Measurements from ENCODE around the gene CD207.
"Not testable (repeated sequence)": the region's sequence is repeated elsewhere in the genome, so short reads cannot be mapped to it uniquely, and the experiment has no call there.

CD207 gene

DNA sequence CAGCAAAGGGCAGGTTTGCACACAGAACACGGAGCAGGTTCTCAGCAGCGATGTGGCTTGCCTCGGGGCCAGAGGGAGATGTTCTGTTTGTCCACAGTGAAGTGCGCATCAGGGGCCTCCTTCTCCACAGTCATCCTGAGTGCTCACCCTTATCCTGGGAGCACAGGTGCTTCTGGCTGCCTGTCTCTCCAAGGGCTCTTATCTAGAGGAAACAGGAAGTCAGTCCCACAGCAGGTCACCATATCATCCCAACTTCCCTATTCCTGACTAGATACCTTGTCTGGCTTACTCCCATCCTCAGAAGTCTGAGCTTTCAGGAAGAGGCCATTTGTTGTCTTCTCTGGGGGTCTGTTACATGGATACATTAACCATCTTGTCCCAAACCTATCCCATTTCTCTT lies at the start of gene CD207:
TSS of gene CD207 (minus strand) at position 174 of the 400 bp plus-strand sequence. CDS start at position 134, 40 bp downstream.
- no peaks in the 10 kb centered on the region for H3K27me3 ChIP-seq (ENCODE audit: control insufficient read depth in 5 of 5, insufficient read depth in 4 of 5, low read length in 5 of 5)
- no peak within 1 kb of the TSS for H3K27ac ChIP-seq (ENCODE audit: low read depth, low read length)
- H3K4me1 ChIP-seq (ENCODE audit: control insufficient read depth in 5 of 5, insufficient read depth in 5 of 5, low read length in 5 of 5), result peaks cover 0 to 12% (median 11%) of the 10 kb centered on the region in 5 donors
- no peak within 1 kb of the TSS for H3K9ac ChIP-seq (ENCODE audit: low read length in 5 of 5)
- H3K9me3 ChIP-seq (ENCODE audit: control insufficient read depth in 5 of 5, low read length in 5 of 5), result no peaks in the 10 kb centered on the region
- H3K36me3 ChIP-seq (ENCODE audit: control insufficient read depth in 5 of 5, insufficient read depth in 5 of 5, low read length in 5 of 5), result no peaks in the 10 kb centered on the region
- H3K4me3 ChIP-seq (ENCODE audit: low read depth in 1 of 5, low read length in 5 of 5), result no peak within 1 kb of the TSS

DNA sequence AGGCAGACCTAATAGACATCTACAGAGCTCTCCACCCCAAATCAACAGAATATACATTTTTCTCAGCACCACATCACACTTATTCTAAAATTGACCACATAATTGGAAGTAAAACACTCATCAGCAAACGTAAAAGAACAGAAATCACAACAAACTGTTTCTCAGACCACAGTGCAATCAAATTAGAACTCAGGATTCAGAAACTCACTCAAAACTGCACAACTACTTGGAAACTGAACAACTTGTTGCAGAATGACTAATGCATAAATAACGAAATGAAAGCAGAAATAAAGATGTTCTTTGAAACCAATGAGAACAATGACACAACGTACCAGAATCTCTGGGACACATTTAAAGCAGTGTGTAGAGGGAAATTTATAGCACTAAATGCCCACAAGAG lies 42.9 kb upstream of the CD207 start:
- H3K36me3 ChIP-seq (ENCODE audit: control insufficient read depth in 5 of 5, insufficient read depth in 5 of 5, low read length in 5 of 5); H3K9ac ChIP-seq (ENCODE audit: low read length in 5 of 5); H3K27ac ChIP-seq (ENCODE audit: low read depth, low read length); H3K4me3 ChIP-seq (ENCODE audit: low read depth in 1 of 5, low read length in 5 of 5); H3K9me3 ChIP-seq (ENCODE audit: control insufficient read depth in 5 of 5, low read length in 5 of 5); H3K4me1 ChIP-seq (ENCODE audit: control insufficient read depth in 5 of 5, insufficient read depth in 5 of 5, low read length in 5 of 5): not testable (repeated sequence)
- peaks cover 11 to 28% (median 14%) of the 10 kb centered on the region in 5 donors for H3K27me3 ChIP-seq (ENCODE audit: control insufficient read depth in 5 of 5, insufficient read depth in 4 of 5, low read length in 5 of 5)

DNA sequence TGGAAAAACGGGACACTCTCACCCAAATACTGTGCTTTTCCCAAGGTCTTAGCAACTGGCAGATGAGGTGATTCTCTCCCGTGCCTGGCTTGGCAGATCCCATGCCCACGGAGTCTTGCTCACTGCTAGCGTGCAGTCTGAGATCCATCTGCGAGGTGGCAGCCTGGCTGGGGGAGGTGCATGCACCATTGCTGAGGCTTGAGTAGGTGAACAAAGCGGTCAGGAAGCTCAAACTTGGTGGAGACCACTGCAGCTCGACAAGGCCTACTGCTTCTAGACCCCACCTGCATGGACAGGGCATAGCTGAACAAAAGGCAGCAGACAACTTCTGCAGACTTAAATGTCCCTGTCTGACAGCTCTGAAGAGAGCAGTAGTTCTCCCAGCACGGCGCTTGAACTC lies 40.5 kb upstream of the CD207 start:
- not testable (repeated sequence) for H3K36me3 ChIP-seq (ENCODE audit: control insufficient read depth in 5 of 5, insufficient read depth in 5 of 5, low read length in 5 of 5); H3K9me3 ChIP-seq (ENCODE audit: control insufficient read depth in 5 of 5, low read length in 5 of 5); H3K27ac ChIP-seq (ENCODE audit: low read depth, low read length); H3K4me3 ChIP-seq (ENCODE audit: low read depth in 1 of 5, low read length in 5 of 5); H3K9ac ChIP-seq (ENCODE audit: low read length in 5 of 5); H3K4me1 ChIP-seq (ENCODE audit: control insufficient read depth in 5 of 5, insufficient read depth in 5 of 5, low read length in 5 of 5)
- peaks cover 15 to 41% (median 21%) of the 10 kb centered on the region in 5 donors for H3K27me3 ChIP-seq (ENCODE audit: control insufficient read depth in 5 of 5, insufficient read depth in 4 of 5, low read length in 5 of 5)

DNA sequence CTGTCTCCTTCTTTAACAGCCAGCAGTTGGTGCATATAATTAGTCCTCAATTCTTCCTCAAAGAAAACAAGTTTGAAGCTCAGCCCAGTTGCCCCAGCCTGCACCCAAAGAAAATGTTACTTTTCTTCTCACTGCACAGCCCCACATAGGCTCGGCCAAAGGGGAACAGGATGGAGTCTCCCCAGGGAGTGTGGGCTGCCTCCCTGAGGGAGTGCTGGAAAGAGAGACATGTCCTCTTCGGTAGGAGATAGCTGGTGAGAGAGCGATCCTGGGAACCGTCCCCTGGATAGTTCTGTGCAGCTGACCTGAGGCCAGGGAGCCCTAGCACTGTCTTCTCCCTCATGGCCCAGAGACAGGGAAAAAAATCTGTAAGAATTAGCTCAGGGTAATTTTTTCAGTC lies 37.9 kb upstream of the CD207 start:
- H3K36me3 ChIP-seq (ENCODE audit: control insufficient read depth in 5 of 5, insufficient read depth in 5 of 5, low read length in 5 of 5), result no peaks in the 10 kb centered on the region
- H3K9me3 ChIP-seq (ENCODE audit: control insufficient read depth in 5 of 5, low read length in 5 of 5), result no peaks in the 10 kb centered on the region
- H3K27me3 ChIP-seq (ENCODE audit: control insufficient read depth in 5 of 5, insufficient read depth in 4 of 5, low read length in 5 of 5), result peaks cover 15 to 44% (median 25%) of the 10 kb centered on the region in 5 donors
- H3K27ac ChIP-seq (ENCODE audit: low read depth, low read length), result no peak overlapping the region
- H3K4me3 ChIP-seq (ENCODE audit: low read depth in 1 of 5, low read length in 5 of 5), result no peak overlapping the region
- peaks cover 0 to 10% (median 7%) of the 10 kb centered on the region in 5 donors for H3K4me1 ChIP-seq (ENCODE audit: control insufficient read depth in 5 of 5, insufficient read depth in 5 of 5, low read length in 5 of 5)
- H3K9ac ChIP-seq (ENCODE audit: low read length in 5 of 5), result no peak overlapping the region

DNA sequence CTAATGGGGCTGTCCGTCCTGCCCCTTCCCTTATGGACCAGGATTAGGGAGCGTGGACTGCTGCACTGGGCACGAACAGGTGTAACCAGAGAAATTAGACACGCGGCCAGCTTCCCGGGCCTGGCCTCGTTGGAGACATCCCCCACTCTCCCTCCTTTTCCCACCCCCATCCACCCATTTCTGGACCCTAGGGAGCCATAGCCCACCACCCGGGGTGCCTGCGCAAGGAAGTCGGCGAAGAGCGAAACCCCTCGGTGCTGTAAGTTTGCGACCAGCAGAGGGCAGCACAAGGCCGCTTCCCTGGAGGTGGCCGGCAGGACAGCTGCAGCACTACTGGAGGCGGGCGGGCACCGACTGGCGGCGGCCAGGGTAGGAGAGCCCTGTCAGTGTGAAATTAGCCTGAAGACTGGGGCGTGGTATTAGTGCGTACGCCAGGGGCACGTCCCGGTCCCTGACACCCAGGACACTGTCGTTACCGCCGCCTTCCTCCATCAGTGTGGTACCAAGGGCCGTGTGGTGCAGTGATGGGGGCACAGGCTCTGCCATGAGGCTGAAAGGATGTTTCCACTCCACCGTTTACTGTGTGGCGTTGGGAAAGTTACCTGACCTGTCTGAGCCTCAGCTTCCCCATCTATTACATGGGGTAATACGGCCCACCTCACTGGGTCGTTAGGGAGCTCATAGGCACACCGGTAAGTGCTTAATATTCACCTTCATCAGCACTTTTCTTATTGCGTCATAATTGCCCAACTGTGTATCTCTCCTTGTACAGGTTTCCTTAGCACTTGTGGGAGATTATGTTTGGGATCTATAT lies 36.0 kb upstream of the CD207 start:
- peak overlapping the region in 3 of 5 donors; percentile 0 to 42 (median 38) for H3K4me3 ChIP-seq (ENCODE audit: low read depth in 1 of 5, low read length in 5 of 5)
- H3K27me3 ChIP-seq (ENCODE audit: control insufficient read depth in 5 of 5, insufficient read depth in 4 of 5, low read length in 5 of 5), result peaks cover 15 to 40% (median 25%) of the 10 kb centered on the region in 5 donors
- H3K9me3 ChIP-seq (ENCODE audit: control insufficient read depth in 5 of 5, low read length in 5 of 5), result no peaks in the 10 kb centered on the region
- H3K4me1 ChIP-seq (ENCODE audit: control insufficient read depth in 5 of 5, insufficient read depth in 5 of 5, low read length in 5 of 5), result peaks cover 0 to 10% (median 7%) of the 10 kb centered on the region in 5 donors
- H3K27ac ChIP-seq (ENCODE audit: low read depth, low read length), result no peak overlapping the region
- H3K9ac ChIP-seq (ENCODE audit: low read length in 5 of 5), result no peak overlapping the region
- H3K36me3 ChIP-seq (ENCODE audit: control insufficient read depth in 5 of 5, insufficient read depth in 5 of 5, low read length in 5 of 5), result no peaks in the 10 kb centered on the region

DNA sequence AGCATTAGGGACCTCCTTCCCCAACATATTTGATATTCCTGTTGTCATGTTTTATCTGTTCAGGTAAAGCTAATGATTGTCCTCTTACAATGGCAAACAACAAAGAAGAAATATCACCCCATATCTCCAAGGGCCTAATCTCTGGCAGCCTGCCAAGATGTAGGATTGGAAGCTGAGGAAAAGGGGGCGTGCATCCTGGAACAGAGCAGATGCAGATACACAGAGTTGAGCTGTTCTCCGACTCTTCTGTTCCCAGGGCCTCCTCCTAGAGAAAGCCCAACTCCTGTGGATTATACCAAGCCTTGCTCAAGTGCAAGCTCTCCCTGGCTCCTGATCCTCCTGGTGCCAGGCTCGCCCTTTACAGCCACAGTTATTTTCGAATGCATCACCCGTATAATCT lies 35.2 kb upstream of the CD207 start:
- peaks cover 0 to 10% (median 7%) of the 10 kb centered on the region in 5 donors for H3K4me1 ChIP-seq (ENCODE audit: control insufficient read depth in 5 of 5, insufficient read depth in 5 of 5, low read length in 5 of 5)
- H3K9me3 ChIP-seq (ENCODE audit: control insufficient read depth in 5 of 5, low read length in 5 of 5), result no peaks in the 10 kb centered on the region
- H3K9ac ChIP-seq (ENCODE audit: low read length in 5 of 5), result no peak overlapping the region
- H3K4me3 ChIP-seq (ENCODE audit: low read depth in 1 of 5, low read length in 5 of 5), result no peak overlapping the region
- no peak overlapping the region for H3K27ac ChIP-seq (ENCODE audit: low read depth, low read length)
- H3K27me3 ChIP-seq (ENCODE audit: control insufficient read depth in 5 of 5, insufficient read depth in 4 of 5, low read length in 5 of 5), result peaks cover 12 to 36% (median 22%) of the 10 kb centered on the region in 5 donors
- H3K36me3 ChIP-seq (ENCODE audit: control insufficient read depth in 5 of 5, insufficient read depth in 5 of 5, low read length in 5 of 5), result no peaks in the 10 kb centered on the region

DNA sequence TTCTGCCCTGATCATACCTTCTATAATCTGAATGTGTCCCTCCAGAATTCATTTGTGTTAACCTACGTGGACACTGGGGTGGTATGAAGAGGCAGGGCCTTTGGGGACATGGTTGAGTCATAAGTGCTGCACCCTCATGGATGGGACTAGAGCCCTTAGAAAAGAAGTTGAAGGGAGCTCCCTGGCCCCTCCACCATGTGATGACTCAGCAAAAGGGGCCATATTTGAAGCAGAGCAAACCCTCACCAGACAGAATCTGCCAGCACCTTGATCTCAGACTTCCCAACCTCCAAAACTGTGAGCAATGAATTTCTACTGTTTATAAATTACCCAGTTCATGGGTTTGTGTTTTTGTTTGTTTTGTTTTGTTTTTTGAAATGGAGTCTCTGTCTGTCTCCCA lies 33.4 kb upstream of the CD207 start:
- Histone ChIP-seq H3K27me3 (ENCODE audit: control insufficient read depth in 5 of 5, insufficient read depth in 4 of 5, low read length in 5 of 5) (peaks cover 17 to 35% (median 24%) of the 10 kb centered on the region in 5 donors), H3K4me3 (ENCODE audit: low read depth in 1 of 5, low read length in 5 of 5) (no peak overlapping the region), H3K4me1 (ENCODE audit: control insufficient read depth in 5 of 5, insufficient read depth in 5 of 5, low read length in 5 of 5) (peaks cover 0 to 10% (median 7%) of the 10 kb centered on the region in 5 donors), H3K9me3 (ENCODE audit: control insufficient read depth in 5 of 5, low read length in 5 of 5) (no peaks in the 10 kb centered on the region), H3K36me3 (ENCODE audit: control insufficient read depth in 5 of 5, insufficient read depth in 5 of 5, low read length in 5 of 5) (no peaks in the 10 kb centered on the region), H3K9ac (ENCODE audit: low read length in 5 of 5) (no peak overlapping the region), H3K27ac (ENCODE audit: low read depth, low read length) (no peak overlapping the region)

DNA sequence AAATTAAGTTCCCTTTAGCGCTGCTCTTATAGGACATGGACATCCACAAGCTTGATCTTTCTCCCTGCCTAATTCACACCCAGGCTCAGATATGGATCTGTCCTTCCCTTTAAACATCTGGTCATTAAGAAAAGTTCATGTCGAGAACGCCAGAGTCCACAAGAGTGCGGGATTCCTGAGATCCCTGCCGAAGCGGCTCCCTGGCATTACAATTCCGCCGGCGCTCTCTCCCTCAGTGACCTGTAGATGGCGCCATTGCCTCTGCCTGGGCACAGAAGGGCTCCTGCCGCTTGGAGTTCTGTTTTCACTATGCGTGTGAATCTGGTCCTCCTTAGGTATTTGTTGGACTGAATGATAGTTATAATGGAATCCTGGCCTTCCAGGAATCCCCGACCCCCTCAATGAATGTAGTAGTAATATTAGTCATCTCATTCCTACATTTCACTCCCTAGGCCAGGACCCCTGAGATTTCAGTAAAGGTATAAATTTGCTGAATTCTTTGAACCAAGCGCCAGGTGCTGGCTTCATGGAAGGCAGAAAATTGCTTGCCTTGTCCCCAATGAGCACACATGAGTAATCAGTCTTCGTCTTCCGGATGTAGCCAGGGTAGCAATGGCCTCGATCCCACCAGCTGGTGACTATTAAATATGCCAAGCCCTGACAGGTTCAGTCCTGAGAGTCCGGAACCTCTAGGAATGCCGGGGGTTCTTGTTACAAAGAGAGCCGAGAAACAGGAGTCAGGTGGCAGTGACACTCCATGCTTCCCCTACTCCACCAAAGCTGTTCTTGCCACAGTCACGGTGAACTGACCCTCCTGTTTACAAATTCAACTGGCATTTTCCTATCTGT lies 26.4 kb upstream of the CD207 start:
- no peaks in the 10 kb centered on the region for H3K36me3 ChIP-seq (ENCODE audit: control insufficient read depth in 5 of 5, insufficient read depth in 5 of 5, low read length in 5 of 5)
- peaks cover 10 to 33% (median 28%) of the 10 kb centered on the region in 5 donors for H3K27me3 ChIP-seq (ENCODE audit: control insufficient read depth in 5 of 5, insufficient read depth in 4 of 5, low read length in 5 of 5)
- no peak overlapping the region for H3K9ac ChIP-seq (ENCODE audit: low read length in 5 of 5)
- no peaks in the 10 kb centered on the region for H3K9me3 ChIP-seq (ENCODE audit: control insufficient read depth in 5 of 5, low read length in 5 of 5)
- H3K27ac ChIP-seq (ENCODE audit: low read depth, low read length), result no peak overlapping the region
- no peak overlapping the region for H3K4me3 ChIP-seq (ENCODE audit: low read depth in 1 of 5, low read length in 5 of 5)
- peaks cover 0 to 3% (median 2%) of the 10 kb centered on the region in 5 donors for H3K4me1 ChIP-seq (ENCODE audit: control insufficient read depth in 5 of 5, insufficient read depth in 5 of 5, low read length in 5 of 5)

DNA sequence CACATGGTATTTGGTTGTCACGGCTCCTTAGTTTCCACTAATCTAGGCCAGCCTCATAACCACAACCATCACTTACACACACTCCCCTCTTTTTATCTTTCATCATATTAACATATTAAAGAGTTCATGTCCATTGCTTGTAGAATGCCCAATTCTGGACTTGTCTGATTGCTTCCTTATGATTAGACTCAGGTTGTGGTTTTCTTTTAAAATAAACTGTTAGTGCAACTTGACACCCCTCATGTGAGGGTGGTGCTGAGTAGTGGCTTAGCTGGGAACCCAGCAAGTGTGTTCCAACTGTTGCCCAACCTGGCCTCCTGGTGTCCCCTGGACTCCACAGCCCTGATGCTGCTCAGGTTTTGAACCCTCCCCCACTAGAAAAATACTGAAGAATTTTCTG lies 20.1 kb upstream of the CD207 start:
- H3K9ac ChIP-seq (ENCODE audit: low read length in 5 of 5), result no peak overlapping the region
- H3K9me3 ChIP-seq (ENCODE audit: control insufficient read depth in 5 of 5, low read length in 5 of 5), result no peaks in the 10 kb centered on the region
- H3K36me3 ChIP-seq (ENCODE audit: control insufficient read depth in 5 of 5, insufficient read depth in 5 of 5, low read length in 5 of 5), result no peaks in the 10 kb centered on the region
- H3K27ac ChIP-seq (ENCODE audit: low read depth, low read length), result no peak overlapping the region
- no peaks in the 10 kb centered on the region for H3K4me1 ChIP-seq (ENCODE audit: control insufficient read depth in 5 of 5, insufficient read depth in 5 of 5, low read length in 5 of 5)
- no peak overlapping the region for H3K4me3 ChIP-seq (ENCODE audit: low read depth in 1 of 5, low read length in 5 of 5)
- peaks cover 0 to 6% (median 4%) of the 10 kb centered on the region in 5 donors for H3K27me3 ChIP-seq (ENCODE audit: control insufficient read depth in 5 of 5, insufficient read depth in 4 of 5, low read length in 5 of 5)

DNA sequence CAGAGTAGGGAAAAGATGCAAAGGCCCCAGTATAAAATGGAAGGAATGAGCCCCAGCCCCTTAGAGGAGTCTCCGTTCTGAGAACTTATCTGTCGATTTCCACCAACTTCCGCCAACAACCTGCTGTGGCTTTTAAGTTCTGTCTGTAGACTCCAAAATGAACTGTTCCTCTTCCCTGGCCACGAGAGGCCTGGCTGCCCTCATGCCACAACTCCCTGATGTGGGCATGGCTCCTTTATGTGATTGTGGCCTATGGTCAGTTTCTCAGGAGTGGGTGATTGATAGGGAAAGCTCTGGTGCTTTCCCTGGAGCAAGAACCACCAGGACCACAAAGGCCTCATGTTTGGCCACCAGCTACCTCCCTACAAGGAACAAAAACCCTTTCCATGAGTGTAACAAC lies 18.8 kb upstream of the CD207 start:
- Histone ChIP-seq H3K36me3 (ENCODE audit: control insufficient read depth in 5 of 5, insufficient read depth in 5 of 5, low read length in 5 of 5) (no peaks in the 10 kb centered on the region), H3K27me3 (ENCODE audit: control insufficient read depth in 5 of 5, insufficient read depth in 4 of 5, low read length in 5 of 5) (peaks cover 0 to 1% (median 0%) of the 10 kb centered on the region in 5 donors), H3K9ac (ENCODE audit: low read length in 5 of 5) (no peak overlapping the region), H3K9me3 (ENCODE audit: control insufficient read depth in 5 of 5, low read length in 5 of 5) (no peaks in the 10 kb centered on the region), H3K4me1 (ENCODE audit: control insufficient read depth in 5 of 5, insufficient read depth in 5 of 5, low read length in 5 of 5) (no peaks in the 10 kb centered on the region), H3K27ac (ENCODE audit: low read depth, low read length) (no peak overlapping the region), H3K4me3 (ENCODE audit: low read depth in 1 of 5, low read length in 5 of 5) (no peak overlapping the region)

Measured in subcutaneous abdominal adipose tissue (tissue), 5 donors.